Prostate gland (tissue), 2 donors: ENCODE data around the gene RRAGA. TPM values are rescaled to one million over a fixed set of nuclear protein-coding genes. Genes with fewer than 3 reads are reported as not detected.

Source experiments
- DNase-seq: peaks from one replicate; pipeline ENCODE4 v3.0.0-alpha.2; 2019; ENCODE audit warnings: low spot score
- H3K27ac ChIP-seq, 2 donors: fragments of 200-600 bp; sonication (generic); 2 replicates each; pipeline ENCODE4 v1.5.1; 2017 to 2019
- H3K27me3 ChIP-seq: fragments of 200-600 bp; sonication (generic); replicated peaks from 2 replicates; pipeline ENCODE4 v1.5.1; 2019; ENCODE audit not compliant: insufficient read depth
- H3K36me3 ChIP-seq, 2 donors: fragments of 200-600 bp; sonication (generic); 1 replicate in 1 of 2; 2 replicates in 1 of 2; pipeline versions ENCODE4 v1.5.1 to v1.8.1; 2017 to 2019
- H3K4me1 ChIP-seq: fragments of 200-600 bp; sonication (generic); replicated peaks from 2 replicates; pipeline ENCODE4 v1.5.1; 2019
- H3K4me3 ChIP-seq, 2 donors: fragments of 200-600 bp; sonication (generic); 2 replicates each; pipeline ENCODE4 v1.5.1; 2017 to 2019
- H3K9me3 ChIP-seq: fragments of 200-600 bp; sonication (generic); 2 replicates; pipeline ENCODE4 v1.5.1; 2017
- POLR2A ChIP-seq: fragments of 450-650 bp; IDR thresholded peaks from one replicate; pipeline ENCODE4 v1.6.1; 2016; ENCODE audit warnings: antibody characterized with exemption, mild to moderate bottlenecking
- POLR2AphosphoS5 ChIP-seq: sonication (generic); formaldehyde crosslinking; IDR thresholded peaks from one replicate; pipeline ENCODE4 v1.6.1; 2017; ENCODE audit warnings: antibody characterized with exemption
- whole genome bisulfite sequencing: methylation state at CpG from one replicate; pipeline ENCODE4 v1.1.5; 2018; 5-methylcytosine and 5-hydroxymethylcytosine counted together
- intact Hi-C: fragments of 100-400 bp; cut with DNase I; formaldehyde crosslinking; loops from one replicate; pipeline ENCODE4 v1.14.2; 2022
- total RNA-seq, 2 donors: library from RNA; depleted of rRNA; stranded (reverse); fragments of >200 nt; gene quantifications; one replicate each; pipeline ENCODE4 v1.1.0, GENCODE V29; 2016
- TF ChIP-seq, protein P1 (sequence below), 4 experiments: fragments of 200-600 bp in 2 of 4; fragments of 450-650 bp in 2 of 4; sonication (generic) in 2 of 4; IDR thresholded peaks; 1 replicate in 3 of 4; 2 replicates in 1 of 4; pipeline ENCODE4 v1.5.1; 2016 to 2019; ENCODE audit warnings: antibody characterized with exemption in 4 of 4, mild to moderate bottlenecking in 2 of 4, moderate library complexity in 2 of 4

RRAGA gene
- total RNA-seq, 2 donors from 2014 or later = 49.9 to 63.4 TPM

DNA sequence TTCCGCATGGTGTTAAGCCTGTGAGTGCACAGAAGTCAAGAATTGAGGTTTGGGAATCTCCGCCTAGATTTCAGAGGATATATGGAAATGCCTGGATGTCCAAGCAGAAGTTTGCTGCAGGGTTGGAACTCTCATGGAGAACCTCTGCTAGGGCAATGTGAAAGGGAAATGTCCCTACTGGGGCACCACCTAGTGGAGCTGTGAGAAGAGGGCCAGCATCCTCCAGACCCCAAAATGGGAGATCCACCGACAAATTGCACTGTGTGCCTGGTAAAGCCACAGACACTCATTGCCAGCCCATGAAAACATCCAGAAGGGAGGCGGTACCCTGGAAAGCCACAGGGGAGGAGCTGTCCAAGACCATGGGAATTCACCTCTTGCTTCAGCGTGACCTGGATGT lies 12.6 kb upstream of the RRAGA start:
- 99% methylated on average over 5 of the region's 5 CpGs for WGBS
- Histone ChIP-seq H3K27me3 (no peaks in the 10 kb centered on the region), H3K4me3 (no peak overlapping the region), H3K4me1 (no peaks in the 10 kb centered on the region), H3K27ac (no peak overlapping the region), H3K9me3 (no peaks in the 10 kb centered on the region), H3K36me3 (no peaks in the 10 kb centered on the region)
- no peak for TF ChIP-seq POLR2AphosphoS5
- no peak for DNase-seq
- intact Hi-C loops = no loop called here

DNA sequence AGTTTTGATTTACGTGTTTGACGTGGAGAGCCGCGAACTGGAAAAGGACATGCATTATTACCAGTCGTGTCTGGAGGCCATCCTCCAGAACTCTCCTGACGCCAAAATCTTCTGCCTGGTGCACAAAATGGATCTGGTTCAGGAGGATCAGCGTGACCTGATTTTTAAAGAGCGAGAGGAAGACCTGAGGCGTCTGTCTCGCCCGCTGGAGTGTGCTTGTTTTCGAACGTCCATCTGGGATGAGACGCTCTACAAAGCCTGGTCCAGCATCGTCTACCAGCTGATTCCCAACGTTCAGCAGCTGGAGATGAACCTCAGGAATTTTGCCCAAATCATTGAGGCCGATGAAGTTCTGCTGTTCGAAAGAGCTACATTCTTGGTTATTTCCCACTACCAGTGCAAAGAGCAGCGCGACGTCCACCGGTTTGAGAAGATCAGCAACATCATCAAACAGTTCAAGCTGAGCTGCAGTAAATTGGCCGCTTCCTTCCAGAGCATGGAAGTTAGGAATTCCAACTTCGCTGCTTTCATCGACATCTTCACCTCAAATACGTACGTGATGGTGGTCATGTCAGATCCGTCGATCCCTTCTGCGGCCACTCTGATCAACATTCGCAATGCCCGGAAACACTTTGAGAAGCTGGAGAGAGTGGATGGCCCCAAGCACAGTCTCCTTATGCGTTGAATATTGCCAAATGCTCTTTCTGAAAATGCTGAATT lies 850 bp downstream of the RRAGA start:
- H3K4me3 ChIP-seq = peak overlapping the region; percentile 79 to 89
- no peaks in the 10 kb centered on the region for H3K27me3 ChIP-seq
- intact Hi-C loops = no loop called here
- H3K9me3 ChIP-seq = no peaks in the 10 kb centered on the region
- DNase-seq = no peak
- H3K27ac ChIP-seq = peak overlapping the region; percentile 94 to 95
- H3K36me3 ChIP-seq = no peaks in the 10 kb centered on the region
- WGBS = 2% methylated on average over 33 of the region's 33 CpGs
- TF ChIP-seq POLR2A (no peak), POLR2AphosphoS5 (no peak)
- TF ChIP-seq, protein P1, sequence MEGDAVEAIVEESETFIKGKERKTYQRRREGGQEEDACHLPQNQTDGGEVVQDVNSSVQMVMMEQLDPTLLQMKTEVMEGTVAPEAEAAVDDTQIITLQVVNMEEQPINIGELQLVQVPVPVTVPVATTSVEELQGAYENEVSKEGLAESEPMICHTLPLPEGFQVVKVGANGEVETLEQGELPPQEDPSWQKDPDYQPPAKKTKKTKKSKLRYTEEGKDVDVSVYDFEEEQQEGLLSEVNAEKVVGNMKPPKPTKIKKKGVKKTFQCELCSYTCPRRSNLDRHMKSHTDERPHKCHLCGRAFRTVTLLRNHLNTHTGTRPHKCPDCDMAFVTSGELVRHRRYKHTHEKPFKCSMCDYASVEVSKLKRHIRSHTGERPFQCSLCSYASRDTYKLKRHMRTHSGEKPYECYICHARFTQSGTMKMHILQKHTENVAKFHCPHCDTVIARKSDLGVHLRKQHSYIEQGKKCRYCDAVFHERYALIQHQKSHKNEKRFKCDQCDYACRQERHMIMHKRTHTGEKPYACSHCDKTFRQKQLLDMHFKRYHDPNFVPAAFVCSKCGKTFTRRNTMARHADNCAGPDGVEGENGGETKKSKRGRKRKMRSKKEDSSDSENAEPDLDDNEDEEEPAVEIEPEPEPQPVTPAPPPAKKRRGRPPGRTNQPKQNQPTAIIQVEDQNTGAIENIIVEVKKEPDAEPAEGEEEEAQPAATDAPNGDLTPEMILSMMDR (IDR thresholded peaks at IDR 0.05) = no peak
- H3K4me1 ChIP-seq = no peaks in the 10 kb centered on the region

DNA sequence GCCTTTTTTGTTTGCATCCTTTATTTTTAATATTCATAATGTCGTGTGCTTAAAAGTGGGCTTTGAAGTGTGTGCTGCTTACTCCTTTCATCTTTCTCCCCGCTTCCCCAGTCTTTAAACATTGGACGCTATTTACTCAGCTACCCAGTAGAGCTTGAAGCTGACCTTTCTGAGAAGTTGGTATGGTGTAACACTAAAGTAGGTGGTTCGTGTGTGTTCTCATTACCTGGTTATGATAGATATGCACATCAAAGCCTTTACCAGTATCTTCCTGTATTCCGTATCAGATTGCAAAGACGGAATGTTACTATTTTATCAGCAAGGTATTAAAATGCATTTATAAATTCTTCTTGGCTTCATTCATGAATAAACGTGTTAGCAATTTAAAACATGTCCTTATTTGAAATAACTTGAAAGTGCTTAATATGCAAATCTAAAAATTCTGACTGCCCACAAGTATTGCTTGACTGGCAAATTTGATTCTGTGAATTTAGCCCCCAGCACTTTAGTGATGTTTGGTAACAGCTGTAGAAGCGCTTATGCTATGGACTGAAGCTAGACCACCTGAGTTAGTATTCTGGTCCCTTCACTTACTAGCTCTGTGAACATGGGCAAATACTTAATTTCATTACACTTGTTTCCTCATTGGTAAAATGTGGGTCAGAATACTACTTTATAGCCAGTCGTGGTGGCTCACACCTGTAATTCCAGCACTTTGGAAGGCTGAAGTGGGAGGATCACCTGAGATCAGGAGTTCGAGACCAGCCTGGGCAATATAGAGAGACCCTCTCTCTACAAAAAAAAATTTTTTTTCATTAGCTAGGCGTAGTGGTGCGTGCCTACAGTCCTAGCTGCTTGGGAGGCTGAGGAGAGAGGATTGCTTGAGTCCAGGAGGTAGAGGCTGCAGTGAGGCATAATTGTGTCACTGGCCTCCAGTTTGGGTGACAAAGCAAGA lies 1.7 kb downstream of the RRAGA start:
- Histone ChIP-seq H3K36me3 (no peaks in the 10 kb centered on the region), H3K9me3 (no peaks in the 10 kb centered on the region), H3K4me3 (peak overlapping the region; percentile 79 to 89), H3K4me1 (no peaks in the 10 kb centered on the region), H3K27ac (no peak overlapping the region), H3K27me3 (no peaks in the 10 kb centered on the region)
- 54% methylated on average over 12 of the region's 12 CpGs for WGBS
- TF ChIP-seq POLR2A = no peak
- no peak for TF ChIP-seq POLR2AphosphoS5
- TF ChIP-seq, protein P1 (IDR thresholded peaks at IDR 0.05) = no peak
- no peak for DNase-seq
- intact Hi-C loops = no loop called here

DNA sequence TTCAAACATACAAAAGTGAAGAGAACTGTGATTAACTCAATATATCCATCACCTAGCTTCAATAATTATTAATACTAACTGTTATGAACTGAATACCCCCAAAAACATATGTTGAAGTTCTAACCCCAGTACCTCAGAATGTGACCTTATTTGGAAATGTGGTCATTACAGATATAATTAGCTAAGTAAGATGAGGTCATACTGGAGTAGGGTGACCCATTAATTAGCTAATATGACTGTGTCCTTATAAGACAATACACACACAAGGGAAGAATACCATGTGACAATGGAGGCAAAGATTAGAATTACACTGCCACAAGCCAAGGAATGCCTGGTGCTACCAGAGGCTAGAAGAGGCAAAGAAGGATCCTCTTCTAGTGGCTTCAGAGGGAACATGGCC lies 7.8 kb downstream of the RRAGA start:
- intact Hi-C loops = no loop called here
- no peak for TF ChIP-seq POLR2A
- TF ChIP-seq POLR2AphosphoS5 = no peak
- TF ChIP-seq, protein P1 (IDR thresholded peaks at IDR 0.05) = no peak
- H3K36me3 ChIP-seq = no peaks in the 10 kb centered on the region

DNA sequence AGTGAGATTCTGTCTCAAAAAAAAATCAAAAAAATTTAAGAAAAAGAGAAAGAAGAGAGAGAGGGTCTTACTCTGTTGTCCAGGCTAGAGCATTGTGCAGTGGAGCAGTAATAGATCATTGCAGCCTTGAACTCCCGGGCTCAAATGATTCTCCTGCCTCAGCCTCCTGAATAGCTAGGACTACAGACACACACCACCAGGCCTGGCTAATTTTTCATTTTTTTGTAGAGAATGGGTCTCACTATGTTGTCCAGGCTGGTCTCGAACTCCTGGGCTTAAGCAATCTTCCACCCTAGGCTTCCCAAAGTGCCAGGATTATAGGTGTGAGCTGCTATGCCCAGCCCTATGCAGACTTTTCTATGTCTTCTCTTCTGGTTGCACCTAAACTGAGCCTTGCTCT lies 25.0 kb downstream of the RRAGA start:
- TF ChIP-seq POLR2A = no peak
- TF ChIP-seq, protein P1 (IDR thresholded peaks at IDR 0.05) = no peak
- TF ChIP-seq POLR2AphosphoS5 = no peak
- intact Hi-C loops = no loop called here
- DNase-seq = no peak
- Histone ChIP-seq H3K4me1 (no peaks in the 10 kb centered on the region), H3K4me3 (no peak overlapping the region), H3K36me3 (no peaks in the 10 kb centered on the region), H3K9me3 (no peaks in the 10 kb centered on the region), H3K27me3 (no peaks in the 10 kb centered on the region), H3K27ac (no peak overlapping the region)
- WGBS = 96% methylated on average over 2 of the region's 2 CpGs

More for the DNA sequence above, 7.8 kb downstream of the RRAGA start:
- Histone ChIP-seq H3K4me3 (no peak overlapping the region), H3K27me3 (no peaks in the 10 kb centered on the region), H3K4me1 (no peaks in the 10 kb centered on the region), H3K9me3 (no peaks in the 10 kb centered on the region), H3K27ac (no peak overlapping the region)
- DNase-seq = no peak
